MM.1S (cell line): ENCODE measurements around the gene MRPL19.

Experiments used
- CTCF ChIP-seq: fragments of 300-600 bp; sonication (generic); IDR thresholded peaks from 2 replicates; pipeline ENCODE4 v1.5.1; 2016; ENCODE audit warnings: antibody characterized with exemption, low read length, mixed read lengths
- EZH2 ChIP-seq: fragments of 300-600 bp; sonication (generic); optimal IDR thresholded peaks from 2 replicates; pipeline ENCODE3; 2017; ENCODE audit warnings: low read depth, mild to moderate bottlenecking, antibody characterized with exemption, low read length, mixed read lengths

GRCh38 chr2:75736276-75736675 lies 89.7 kb downstream of the MRPL19 start:
- TF ChIP-seq EZH2 (no peak), CTCF (no peak)
